HG02759 (cell line): Measurements from ENCODE around the gene F5.

ENCODE experiments used
- ATAC-seq: cut with Tn5 transposase; IDR thresholded peaks from one replicate; pipeline ENCODE4 v1.9.1; 2021; ENCODE audit warnings: mild to moderate bottlenecking, moderate library complexity; ENCODE audit not compliant: unreplicated experiment

The F5 gene

DNA sequence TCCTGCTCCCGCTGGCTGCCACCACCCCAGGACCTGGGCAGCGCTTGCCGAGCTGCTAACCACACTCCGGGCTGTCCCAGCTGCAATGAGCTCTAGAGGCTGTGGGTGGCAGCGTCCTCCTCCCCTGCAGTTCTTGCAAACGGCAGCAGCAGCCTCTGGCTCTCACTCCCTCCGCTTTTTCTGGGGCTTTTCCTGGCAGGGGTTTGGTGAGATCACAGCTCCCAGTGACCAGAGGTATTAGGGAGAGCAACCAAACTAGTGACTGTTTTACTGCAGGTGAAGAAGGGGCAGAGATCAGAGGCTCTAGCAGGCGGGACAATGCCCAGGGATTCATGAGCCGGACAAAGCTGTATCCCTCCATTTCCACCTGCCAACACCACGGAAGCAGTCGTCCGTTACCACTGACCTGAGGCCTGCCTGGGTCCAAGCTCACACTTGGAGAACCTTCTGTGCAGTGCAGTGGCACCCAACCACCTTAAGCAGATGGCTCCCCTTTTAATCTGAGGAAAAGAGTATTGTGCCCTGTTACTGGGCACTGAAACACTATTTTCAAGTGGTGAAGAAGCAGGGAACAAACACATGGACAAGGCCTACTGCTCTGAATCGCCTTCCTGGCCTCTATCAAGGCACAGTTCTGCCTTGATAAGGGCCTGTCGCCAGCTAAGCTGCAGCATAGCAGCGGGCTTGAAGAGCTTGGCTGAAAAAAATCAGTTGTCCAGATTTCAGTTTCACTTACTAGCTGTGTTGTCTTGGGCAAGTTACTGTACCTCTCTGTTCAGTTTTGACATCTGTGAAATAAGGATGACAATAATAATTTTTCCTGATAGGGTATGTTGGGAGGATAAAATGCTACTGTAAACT lies at the start of gene F5:
Gene F5 (minus strand): TSS at position 87 of the 861 bp plus-strand sequence. CDS start 95 bp downstream, outside the sequence.
- ATAC-seq, result peak; percentile 97

DNA sequence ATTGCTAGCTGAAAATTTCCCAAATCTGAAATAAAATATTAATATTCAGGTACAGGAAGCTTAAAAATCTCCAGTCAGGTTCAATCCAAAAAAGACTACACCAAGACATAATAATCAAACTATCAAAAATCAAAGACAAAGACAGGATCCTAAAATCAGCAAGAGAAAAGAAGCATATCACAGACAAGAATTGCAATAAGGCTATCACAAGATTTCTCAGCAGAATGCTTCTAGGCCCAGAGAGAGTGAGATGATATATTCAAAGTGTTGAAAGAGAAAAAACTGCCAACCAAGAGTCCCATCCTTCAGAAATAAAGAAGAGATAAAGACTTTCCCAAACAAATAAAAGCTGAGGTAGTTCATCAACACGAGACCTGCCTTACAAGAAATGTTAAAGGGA lies 48.6 kb upstream of the F5 start:
- ATAC-seq, result no peak

DNA sequence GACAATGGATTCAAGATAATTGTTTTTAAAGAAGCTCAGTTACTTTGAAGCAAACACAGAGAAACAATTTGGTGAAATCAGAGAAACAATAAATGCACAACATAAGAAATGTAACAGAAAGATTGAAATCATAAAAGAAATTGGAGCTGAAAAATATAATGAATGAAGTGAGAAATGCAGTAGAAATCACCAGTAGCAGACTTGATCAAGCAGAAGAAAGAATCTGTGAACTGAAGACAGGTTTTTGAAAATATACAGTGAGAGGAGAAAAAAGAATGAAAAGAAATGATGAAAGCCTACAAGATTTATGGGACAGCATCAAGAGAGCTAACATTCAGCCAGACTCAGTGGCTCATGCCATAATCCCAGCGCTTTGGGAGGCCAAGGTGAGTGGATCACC lies 47.9 kb upstream of the F5 start:
- ATAC-seq, result no peak

DNA sequence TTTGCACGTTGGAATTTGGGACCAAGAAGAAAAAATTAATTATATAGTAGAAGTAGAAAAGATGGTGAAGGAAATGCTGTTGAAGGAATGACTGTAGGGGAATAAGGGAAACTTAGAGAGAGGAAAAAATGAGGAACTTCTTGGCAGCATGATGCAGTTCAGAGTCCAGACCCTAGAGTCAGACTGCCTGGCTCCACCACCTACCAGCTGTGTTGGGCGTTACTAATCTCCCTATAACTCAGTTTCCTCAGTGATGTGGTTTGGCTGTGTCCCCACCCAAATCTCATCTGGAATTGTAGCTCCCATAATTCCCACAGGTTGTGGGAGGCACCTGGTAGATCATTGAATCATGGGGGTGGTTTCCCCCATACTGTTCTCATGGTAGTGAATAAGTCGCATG lies 45.0 kb upstream of the F5 start:
- ATAC-seq, result no peak

DNA sequence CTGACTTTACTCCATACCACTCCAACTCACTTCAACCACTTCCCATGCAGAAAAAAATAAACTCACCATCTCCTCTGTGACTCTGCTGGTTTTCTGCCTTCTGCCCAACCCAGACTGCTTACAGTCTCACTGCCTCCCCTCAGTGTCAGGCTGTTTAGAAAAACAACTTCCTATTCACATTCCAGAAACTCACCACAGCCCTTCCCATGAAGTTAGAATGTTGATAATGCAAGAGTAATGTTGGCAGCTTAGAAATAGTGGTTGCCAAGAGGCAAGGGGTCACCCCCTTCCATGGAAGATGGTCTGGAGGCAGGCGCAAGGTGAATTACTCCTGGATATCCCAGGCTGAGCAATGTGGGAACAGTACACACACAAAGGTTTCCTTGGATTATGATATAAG lies 43.7 kb upstream of the F5 start, which contains the start of gene SELP:
Gene SELP (minus strand): TSS at position 119 of the 400 bp plus-strand sequence. CDS start 50 bp downstream, at position 69.
- no peak for ATAC-seq

DNA sequence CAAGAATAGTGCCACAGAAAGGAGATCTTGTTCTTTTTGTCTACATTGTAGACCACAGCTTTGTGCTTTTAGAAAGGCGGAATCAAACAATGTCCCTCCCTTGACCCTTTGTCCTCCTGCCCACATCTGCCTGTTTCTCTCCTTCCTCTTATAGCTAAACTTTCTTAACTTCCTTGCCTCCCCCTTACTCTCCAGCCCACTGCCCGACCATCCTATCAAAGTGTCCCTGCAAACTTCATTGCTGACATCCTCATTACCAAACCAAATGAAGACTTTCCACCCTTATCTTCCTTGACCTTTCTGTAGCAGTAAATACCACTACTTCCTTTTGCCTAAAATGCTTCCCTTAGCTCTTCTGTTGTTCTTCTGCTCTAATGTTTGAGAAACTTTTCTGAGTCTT lies 38.6 kb upstream of the F5 start:
- ATAC-seq, result no peak

DNA sequence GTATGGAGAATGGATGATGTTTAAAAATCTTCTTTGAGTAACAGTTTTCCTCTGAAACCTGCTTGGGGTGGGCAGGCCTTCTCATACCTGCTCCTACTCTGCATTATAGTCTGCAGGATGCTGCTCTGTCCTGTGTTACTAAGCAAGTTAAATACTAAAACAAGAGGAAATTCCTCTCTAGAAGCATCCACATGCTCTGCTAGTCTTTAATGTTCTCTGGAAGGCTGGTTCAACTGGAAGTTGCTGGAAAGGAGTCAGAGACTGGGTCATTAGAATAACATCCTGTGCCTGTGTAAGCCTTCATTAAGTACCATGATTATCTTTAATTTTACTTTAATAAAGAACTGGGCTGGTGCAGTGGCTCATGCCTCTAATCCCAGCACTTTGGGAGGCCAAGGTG lies 37.8 kb upstream of the F5 start:
- no peak for ATAC-seq

DNA sequence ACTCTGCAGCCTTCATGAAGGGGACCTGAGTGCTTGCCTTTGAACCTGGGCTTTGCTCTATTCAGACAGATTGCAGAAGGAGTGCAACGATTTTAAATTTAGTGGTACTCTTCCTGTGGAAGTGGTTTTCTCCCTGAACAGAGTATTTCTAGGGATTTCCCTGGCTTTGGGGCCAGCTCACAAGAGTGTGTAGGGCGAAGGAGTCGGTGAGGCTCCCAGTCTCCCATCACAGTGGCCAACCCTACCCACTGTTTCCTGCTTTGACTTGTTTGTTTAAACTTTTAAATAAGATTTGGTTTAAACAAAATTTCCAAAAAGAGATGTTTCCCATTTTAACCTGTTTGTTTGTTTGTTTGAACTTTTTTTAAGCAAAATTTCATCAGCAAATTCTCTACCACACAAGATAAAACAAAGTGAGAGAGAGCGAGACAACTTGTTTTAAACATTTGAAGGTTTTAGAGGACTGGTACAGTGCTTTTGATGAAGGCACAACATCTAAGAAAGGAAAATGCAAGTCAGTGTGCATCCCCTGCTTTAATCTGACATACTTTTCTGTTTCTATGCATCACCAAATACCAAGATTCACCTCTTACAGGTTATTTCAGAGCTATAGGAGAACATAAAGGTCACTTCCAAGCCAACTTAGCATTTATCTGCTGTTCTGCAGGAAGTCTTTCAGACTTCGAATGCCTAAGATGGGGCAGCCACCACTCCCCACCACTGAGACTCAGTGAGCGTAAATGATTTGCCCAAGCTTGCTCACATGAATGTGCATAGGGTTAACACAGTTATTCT lies 37.0 kb upstream of the F5 start:
- no peak for ATAC-seq

DNA sequence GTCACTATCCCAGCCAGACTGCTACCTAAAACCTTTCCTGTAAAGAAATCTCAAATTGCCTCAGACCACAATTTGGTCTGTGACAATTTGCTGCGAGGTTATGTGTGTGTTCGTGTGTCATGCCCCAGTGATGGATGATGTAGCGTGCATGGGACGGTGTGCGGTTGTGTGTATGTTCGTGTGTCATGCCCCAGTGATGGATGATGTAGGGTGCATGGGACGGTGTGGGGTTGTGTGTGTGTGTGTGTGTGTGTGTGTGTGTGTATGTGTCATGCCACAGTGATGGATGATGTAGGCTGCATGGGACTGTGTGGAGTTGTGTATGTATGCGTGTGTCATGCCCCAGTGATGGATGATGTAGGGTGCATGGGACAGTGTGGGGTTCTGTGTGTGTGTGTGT lies 34.3 kb upstream of the F5 start:
- no peak for ATAC-seq

DNA sequence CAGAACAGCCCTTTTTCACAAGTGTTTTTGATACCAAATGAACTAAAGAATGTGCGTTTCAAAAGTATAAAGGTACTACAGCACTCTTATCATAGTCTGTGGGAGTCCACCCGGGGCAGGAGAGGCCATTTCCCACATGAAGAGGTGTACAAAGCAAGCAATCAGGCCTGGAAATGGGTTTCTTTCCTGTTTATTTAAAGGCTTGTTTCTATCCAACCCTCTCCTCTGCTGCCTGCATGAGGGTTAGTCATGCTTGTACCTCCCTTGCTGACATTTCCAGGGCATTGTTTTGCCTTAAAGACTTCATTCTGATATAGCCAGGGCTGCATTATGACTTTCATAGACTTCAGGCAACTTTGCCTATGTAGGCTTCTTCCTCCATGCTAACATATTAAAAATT lies 32.1 kb upstream of the F5 start:
- no peak for ATAC-seq

DNA sequence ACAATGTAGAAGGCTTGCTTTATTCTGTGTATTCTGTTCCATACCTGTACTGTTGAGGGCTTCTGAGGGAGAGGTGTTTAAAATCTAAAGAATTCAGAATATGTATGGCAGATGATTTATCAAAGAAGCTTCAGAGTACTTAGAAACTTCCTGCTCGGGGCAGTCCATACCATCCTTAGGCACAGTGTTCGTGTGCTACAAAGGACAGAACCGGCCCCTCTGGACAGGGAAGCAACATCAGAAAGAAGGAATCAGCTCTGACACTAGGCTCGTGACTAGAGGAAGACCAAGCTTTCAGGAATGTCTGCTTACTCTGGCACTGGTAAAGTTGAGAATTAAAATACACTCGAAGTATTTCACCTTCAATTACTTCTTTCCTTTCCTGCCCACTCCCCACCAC lies 29.5 kb upstream of the F5 start:
- no peak for ATAC-seq

DNA sequence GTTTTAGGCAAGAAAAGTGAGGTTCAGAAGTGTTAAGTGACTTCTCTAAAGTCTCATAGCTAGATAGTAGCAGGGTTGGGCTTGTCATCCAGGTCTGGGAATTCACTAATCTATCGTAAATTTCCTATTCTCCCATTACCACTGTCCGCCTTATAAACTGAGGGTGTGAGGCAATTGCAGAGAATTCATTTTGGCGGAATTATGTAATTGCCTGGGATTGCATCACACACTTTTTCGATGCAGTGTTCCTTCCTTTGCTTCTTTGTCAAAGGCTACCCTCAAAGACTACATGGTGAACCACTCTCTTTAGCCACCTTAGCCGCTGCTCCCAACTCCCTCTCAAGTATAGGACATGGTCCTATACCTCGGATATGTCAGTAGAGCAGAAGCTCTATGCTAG lies 24.6 kb upstream of the F5 start:
- no peak for ATAC-seq

DNA sequence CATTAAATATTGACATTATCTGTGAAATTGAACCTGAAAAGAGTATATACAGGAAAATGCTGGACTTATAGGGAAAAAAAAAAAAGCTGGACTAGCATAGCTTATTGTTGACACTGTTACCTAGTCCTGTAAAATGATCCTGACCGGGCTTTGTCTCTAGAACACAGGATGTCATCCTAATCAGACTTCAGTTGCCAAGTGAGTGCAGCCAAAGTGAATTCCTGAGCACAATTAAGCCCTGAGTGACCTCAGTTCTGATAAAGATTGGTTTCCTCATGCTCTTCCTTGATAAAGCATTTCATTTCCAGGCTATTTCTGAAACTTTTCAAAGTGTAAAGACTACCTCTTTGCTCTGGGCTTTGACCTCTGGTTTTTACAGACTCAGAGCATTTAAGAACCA lies 23.8 kb upstream of the F5 start:
- no peak for ATAC-seq

DNA sequence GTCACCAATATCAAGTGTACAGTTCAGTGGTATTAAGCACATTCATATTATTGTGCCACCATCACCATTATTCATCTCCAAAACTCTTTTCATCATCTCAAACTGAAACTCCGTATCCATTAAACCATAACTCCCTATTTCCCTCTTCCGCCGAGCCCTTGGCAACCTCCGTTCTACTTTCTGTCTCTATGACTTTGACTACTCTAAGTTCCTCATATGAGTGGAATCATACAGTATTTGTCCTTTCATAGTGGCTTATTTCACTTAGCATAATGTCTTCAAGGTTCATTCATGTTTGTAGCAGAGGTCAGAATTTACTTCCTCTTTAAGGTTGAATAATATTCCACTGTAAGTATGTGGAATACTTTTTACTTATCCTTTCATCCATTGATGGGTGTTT lies 21.9 kb upstream of the F5 start:
- ATAC-seq, result no peak

DNA sequence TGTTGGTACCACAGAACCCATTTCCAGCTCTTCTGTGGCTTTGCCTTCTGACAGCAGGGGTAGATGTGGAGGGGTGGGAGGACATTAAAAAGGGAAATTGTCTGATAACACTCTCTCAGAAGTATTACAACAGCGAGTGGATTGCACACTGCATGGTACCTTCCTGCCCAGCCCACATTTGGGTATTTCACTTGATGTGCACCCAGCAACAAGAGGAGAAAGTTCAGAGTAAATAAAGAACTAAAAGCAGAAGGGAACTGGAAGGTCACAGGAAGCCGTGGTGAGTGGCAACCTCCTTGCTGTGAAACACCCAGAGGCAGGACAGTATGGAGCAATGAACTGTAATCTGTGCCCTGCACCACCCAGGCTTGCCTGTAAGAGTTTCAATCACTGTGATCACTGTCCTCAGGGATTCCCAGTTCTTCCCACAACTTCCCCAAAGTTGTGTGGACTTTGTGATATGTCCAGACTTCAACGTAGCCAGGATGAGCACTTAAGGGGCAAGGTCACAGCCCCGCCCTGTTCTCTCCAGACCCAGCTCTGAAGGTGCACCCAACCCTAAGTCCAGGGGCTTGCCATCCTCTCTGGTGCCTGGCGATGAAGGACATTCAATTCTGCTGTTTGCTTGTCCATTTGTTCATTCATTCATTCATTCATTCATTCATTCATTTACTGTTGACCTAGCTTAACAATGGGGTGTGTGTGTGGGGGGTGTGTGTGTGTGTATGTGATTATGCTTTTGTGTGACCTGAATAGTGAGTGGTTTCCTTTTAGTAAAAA lies 18.7 kb upstream of the F5 start:
- peak; percentile 59 for ATAC-seq

DNA sequence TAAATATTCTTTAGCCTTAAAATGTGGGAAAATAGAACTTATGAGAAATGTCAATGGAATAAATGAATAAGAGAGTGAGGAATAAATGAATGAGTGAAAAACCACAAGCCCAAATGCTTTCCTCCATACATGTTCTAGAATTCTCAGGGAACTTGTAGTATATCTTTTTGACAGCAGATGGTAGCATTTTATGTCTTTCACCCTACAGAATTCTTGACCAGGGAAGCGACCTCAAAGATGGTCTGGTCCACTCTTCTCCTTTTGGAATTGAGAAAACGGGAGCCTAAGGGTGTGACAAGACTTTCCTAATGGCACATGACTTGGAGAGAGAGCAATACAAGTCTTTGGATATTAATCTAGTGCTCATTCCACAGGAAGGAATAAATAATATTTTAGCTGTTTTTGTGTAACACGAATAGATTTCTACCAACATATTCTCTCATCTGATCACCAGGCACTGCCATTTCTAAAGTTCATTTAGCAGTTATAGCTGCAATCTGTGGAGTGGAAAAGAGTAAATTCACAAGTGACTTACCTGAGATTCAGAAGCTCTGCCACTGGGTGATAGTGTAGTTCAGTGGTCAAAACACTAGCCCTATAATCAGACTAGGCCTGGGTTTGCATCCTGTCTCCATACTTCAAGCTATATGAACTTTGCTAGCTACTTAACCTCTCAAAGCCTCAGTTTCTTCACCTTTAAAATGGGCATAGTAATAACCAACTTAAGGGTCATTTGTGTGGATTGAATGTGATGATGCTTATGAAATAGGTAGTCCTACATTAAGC lies 15.0 kb upstream of the F5 start:
- ATAC-seq, result no peak

DNA sequence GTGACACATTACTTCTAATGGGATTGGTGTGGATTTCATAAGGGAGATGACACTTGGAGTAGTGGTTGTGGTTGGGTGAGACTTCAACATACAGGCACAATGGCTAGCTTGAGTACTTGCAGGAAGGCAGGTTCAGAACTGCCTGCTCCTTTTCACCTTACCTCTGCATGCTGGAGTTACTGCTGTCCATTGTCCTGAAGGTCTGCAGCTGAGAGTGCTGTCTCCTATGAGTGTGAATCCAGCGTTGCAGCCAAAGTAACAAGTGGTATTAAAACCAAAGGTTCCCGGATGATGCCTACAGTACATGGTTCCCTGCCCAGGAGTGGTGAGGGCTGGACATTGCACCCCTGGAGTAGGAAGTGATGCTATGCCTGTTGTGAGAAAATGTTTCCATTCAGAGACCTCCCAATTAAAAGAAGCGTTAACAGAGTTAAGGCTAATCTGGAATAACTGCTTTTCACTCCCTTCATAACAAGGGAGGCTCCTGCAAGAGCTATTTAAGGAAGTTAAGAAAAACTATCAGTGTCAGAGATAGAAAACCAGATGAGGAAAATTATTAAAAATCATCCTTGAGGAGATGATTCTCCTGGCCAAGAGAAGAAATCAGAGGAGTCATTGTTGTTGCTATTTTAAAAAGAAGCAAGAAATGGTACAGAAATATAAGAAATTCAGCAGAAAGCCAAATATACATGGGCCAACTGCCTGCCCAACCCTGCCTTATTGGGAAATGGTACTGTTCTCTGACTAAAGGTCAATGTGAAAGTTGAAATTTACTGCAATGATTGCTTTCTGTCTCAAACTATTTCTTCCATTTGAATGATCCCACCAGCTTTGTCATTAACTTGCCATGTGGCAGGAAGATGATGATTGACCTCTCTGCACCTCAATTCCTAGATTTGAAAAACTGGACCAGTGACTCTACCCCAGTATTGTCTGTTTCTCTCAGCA lies 9.8 kb upstream of the F5 start:
- ATAC-seq, result no peak

DNA sequence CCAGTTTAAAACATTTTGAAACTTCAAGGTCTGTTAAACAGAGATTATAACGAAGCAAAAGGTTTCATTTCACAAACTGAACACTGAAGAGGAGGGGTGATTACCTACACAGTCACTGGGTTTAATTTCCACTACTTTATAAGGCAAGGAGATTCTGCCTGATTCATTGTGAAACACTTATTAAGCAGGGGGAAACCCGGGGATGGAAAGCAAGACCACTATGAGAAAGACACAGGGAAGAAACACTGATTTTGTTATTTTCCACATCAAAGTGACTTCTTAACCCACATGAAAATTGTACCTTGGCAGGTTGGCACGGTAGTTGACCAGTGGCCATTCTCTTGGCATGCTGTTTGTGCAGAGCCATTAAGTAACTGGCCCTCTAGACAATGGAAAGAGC lies 8.1 kb upstream of the F5 start:
- ATAC-seq, result peak; percentile 81

DNA sequence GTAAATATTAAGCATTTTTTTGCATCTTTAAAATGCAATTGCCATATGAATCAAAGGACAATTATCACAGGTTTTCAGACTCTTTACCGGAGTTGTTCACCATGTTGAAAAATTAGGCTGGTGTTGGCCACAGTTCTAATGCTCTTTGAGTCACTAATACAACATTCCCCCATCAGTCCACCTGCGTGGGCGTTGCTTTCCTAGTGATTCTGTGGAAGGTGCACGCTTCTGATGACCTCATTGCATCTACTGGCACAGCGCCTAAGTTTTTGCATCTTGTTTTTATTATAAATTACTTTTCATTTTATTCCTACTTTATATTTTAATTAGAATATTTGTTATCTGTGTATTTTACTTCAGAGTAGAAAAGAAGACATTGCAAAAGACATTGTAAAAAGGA lies 4.7 kb upstream of the F5 start:
- no peak for ATAC-seq
